AG09319 (cell line): ENCODE results near the gene KRTAP9-9.

Source experiments
- DNase-seq: peaks from one replicate; pipeline ENCODE4 v3.0.0-alpha.2; 2010; ENCODE audit warnings: low read depth; ENCODE audit errors: extremely low read depth
- TF ChIP-seq, protein P1 (sequence below): IDR thresholded peaks from 2 replicates; pipeline ENCODE4 v1.5.1; 2011; ENCODE audit warnings: low read depth, mild to moderate bottlenecking, inconsistent platforms, low read length, moderate library complexity

KRTAP9-9 gene

DNA sequence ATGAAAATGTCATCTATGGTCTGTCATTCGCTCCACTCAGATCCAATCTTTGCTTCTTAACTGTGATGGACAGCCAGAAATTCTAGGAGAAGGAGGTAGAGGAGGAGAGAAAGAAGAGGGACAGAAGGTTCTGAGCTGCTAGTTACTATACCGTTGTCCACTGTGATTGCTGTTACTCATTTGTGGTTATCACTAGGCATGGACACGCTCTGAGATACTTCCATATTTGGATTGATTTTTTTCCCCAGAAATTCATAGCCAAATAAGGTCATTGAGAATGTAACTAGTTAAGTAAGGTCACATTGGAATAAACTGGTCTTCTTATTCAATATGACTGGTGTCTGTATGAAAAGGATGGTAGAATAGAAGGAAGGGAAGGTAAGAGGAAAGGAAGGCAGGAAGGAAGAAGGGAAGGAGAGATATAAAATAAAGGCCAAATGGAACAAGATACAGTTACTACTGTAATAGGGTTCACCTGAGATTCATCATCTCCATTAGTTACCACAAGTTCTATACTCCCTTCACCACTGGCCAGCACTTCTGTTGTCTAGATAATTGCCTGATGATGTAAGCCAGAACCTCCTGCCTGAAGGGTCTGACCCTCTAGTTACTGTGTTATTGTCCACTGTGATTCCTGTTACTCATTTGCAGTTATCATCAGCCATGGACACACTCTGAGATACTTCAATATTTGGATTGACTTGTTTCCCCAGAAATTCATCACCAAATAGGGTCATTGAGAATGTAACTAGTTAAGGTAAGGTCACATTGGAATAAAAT lies 23.2 kb downstream of the KRTAP9-9 start:
- TF ChIP-seq, protein P1, sequence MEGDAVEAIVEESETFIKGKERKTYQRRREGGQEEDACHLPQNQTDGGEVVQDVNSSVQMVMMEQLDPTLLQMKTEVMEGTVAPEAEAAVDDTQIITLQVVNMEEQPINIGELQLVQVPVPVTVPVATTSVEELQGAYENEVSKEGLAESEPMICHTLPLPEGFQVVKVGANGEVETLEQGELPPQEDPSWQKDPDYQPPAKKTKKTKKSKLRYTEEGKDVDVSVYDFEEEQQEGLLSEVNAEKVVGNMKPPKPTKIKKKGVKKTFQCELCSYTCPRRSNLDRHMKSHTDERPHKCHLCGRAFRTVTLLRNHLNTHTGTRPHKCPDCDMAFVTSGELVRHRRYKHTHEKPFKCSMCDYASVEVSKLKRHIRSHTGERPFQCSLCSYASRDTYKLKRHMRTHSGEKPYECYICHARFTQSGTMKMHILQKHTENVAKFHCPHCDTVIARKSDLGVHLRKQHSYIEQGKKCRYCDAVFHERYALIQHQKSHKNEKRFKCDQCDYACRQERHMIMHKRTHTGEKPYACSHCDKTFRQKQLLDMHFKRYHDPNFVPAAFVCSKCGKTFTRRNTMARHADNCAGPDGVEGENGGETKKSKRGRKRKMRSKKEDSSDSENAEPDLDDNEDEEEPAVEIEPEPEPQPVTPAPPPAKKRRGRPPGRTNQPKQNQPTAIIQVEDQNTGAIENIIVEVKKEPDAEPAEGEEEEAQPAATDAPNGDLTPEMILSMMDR = no peak
- DNase-seq = no peak

DNA sequence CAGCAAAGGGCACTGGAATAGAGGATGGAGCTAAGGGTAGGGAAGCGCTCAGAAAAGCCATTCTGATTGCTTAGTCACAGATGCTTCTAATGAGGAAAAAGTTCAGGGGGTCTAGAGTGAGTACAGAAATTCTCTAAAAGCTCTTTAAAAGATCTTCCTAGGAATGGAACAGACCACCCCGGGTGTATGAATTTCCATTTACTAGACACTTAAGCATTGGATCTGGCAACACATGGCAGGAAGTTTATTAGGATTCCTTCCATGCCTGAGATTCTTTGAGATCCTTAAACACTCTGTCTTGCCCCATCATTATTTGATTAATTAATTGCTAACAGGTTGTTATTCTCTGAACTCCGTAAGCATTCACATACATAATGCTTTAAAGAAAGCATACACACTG lies 28.9 kb downstream of the KRTAP9-9 start:
- DNase-seq = no peak
- TF ChIP-seq, protein P1 = no peak

DNA sequence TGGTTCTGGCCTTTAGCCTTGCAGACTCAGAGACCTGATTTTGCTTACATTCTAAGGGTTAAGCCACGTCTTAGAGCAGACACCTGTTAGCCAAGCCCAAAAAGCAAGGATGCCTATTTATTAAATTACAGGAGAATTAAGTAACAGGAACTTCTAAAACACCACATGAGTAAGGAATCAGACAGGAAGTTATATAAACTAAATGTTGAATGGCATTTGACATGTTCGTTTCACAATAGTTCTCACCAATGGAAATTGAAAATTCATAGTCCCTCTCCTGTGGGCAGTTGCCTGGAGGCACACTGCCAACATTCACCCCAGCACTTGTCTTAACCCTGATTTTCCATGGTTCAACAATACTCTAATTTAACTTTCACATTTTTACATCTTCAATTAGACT lies 29.4 kb downstream of the KRTAP9-9 start:
- no peak for DNase-seq
- TF ChIP-seq, protein P1 = no peak

DNA sequence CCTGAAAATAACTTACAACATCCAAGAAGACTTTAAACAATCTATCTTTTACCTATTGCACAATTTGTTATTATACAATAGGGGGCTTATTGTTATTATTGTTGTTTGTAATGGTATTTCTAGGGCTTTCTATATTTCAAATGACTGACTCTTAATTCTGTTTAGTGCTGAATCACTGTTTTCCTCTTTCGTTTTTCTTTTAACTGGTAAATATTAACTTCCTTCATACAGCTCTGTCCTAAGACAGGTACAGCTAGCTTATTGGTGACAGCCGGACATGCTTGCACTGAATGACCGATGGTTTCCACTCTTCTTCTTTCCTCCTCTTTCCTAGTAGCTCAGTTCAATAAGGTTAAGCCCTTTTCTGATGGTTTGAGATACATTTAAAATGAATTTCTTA lies 31.9 kb downstream of the KRTAP9-9 start:
- TF ChIP-seq, protein P1 = no peak

DNA sequence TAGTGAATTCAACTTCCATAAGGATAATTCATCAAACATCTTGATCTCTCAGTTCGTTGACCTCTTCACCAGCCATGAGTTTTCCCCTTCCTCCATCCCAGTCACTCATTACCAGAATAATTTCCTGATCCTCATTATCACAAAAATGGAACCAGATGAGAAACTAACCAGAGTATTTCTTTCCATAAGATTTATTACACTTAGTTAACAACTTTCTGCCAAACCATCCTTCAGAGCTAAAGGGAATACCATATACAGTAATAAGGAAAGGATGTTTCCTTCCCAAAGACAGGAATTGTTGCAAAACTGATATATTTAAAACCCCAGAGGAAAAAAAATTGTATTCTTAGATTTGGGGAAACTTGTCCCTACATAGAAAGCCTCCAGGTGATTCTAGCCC lies 38.8 kb downstream of the KRTAP9-9 start:
- TF ChIP-seq, protein P1 = no peak
- no peak for DNase-seq

More for the DNA sequence above, 31.9 kb downstream of the KRTAP9-9 start:
- no peak for DNase-seq

DNA sequence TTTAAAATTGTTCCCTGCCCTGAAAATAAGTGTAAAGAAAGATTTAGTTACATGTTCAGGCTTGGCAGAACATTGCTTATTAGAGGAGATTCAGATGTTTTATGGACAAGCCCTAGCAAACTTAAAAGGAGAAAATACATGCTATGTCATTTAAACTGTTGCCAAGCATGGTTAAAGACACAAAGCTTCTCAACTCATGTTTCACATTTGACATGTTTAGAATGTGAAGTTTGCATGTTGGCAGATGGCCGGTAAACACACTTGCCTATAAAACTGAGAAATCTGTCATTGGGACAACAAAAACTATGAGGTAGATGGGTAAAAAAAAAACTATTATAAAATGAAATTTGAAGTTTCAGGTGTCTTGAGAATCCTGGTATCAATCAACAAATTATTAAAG lies 41.7 kb downstream of the KRTAP9-9 start:
- TF ChIP-seq, protein P1 = no peak
- DNase-seq = no peak

DNA sequence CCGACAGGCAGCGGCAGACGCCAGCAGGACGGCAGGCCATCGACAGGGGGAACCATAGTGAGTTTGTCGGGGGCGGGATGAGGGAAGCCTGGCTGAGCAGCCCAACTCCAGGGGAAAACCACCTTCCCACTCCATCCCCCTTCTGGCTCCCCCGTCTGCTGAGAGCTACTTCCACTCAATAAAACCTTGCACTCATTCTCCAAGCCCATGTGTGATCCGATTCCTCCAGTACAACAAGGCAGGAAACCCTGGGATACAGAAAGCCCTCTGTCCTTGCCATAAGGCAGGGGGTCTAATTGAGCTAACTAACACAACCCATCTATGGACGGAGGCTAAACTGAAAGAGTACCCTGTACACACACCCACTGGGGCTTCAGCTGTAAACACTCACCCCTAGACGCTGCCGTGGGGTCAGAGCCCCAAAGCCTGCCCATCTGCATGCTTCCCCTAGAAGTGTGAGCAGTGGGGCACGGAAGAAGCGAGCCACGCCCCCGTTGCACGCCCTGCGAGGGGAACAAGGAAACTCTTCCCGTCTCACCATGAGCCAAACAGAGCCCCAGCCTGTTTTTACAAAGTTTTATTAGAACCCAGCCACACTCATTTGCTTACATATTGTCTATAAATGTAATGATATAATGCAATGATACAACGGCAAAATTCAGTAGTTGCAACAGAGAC lies 43.4 kb downstream of the KRTAP9-9 start:
- TF ChIP-seq, protein P1 = no peak
- DNase-seq = no peak
